Fibroblast of pulmonary artery (primary cell): ENCODE measurements around the gene ZNF446.
A peak's percentile ranks its signal among the peaks of the same experiment; 100 is the strongest.
"Not testable (repeated sequence)": the region's sequence is repeated elsewhere in the genome, so short reads cannot be mapped to it uniquely, and the experiment has no call there.

Source experiments
- DNase-seq: peaks from one replicate; pipeline ENCODE4 v3.0.0-alpha.2; 2010; ENCODE audit warnings: low read depth
- H3K4me3 ChIP-seq: replicated peaks from 2 replicates; pipeline ENCODE4 v1.5.1; 2011; ENCODE audit warnings: low read depth, mild to moderate bottlenecking, control low read depth, low read length, moderate library complexity
- CTCF ChIP-seq: IDR thresholded peaks from 2 replicates; pipeline ENCODE4 v1.5.1; 2011; ENCODE audit warnings: mild to moderate bottlenecking, control low read depth, low read length, inconsistent platforms; ENCODE audit errors: missing control alignments

The ZNF446 gene

GRCh38 chr19:58479303-58479702 lies 3.2 kb downstream of the ZNF446 start:
- DNase-seq, result no peak
- H3K4me3 ChIP-seq, result no peak overlapping the region
- TF ChIP-seq CTCF, result no peak

GRCh38 chr19:58479736-58480480 lies 3.8 kb downstream of the ZNF446 start:
- no peak overlapping the region for H3K4me3 ChIP-seq
- no peak for TF ChIP-seq CTCF
- no peak for DNase-seq

- TF ChIP-seq CTCF, result no peak
- H3K4me3 ChIP-seq, result no peak overlapping the region
- no peak for DNase-seq
These were observed 4.3 kb downstream of the ZNF446 start for GRCh38 chr19:58480481-58480830.

- DNase-seq, result no peak
- TF ChIP-seq CTCF, result no peak
- H3K4me3 ChIP-seq, result no peak overlapping the region
These were observed 4.7 kb downstream of the ZNF446 start for GRCh38 chr19:58480831-58481230.

GRCh38 chr19:58482372-58482771 lies 6.2 kb downstream of the ZNF446 start:
- H3K4me3 ChIP-seq, result no peak overlapping the region
- no peak for DNase-seq
- no peak for TF ChIP-seq CTCF

GRCh38 chr19:58483776-58484175 lies 7.6 kb downstream of the ZNF446 start:
- no peak for TF ChIP-seq CTCF
- DNase-seq, result no peak

GRCh38 chr19:58484349-58484748 lies 8.2 kb downstream of the ZNF446 start:
- not testable (repeated sequence) for H3K4me3 ChIP-seq, DNase-seq
- peak; percentile 1 for TF ChIP-seq CTCF

More at GRCh38 chr19:58483776-58484175, 7.6 kb downstream of the ZNF446 start:
- H3K4me3 ChIP-seq, result no peak overlapping the region
